ENCODE measurements around the gene DNAH17.

The DNAH17 gene

DNA sequence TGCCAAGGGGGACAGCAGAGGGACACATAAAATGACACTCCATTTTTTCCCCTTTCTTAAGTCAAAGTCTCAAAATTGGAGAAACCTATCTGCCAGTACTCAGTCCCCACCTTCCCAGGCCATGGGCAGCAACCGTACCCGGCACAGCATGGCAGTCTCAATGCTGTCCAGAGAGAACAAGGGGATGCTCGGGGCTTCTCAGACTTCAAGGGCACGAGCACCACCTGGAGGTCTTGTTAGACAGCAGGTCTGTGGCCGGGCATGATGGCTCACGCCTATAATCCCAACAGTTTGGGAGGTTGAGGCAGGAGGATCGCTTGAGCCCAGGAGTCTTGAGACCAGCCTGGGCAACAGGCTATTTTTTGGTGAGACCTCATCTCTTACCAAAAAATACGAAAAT, 3.2 kb downstream of the DNAH17 start:
- no peak for DNase-seq (ENCODE audit: low read depth in 2 of 2, low spot score in 1 of 2)

DNA sequence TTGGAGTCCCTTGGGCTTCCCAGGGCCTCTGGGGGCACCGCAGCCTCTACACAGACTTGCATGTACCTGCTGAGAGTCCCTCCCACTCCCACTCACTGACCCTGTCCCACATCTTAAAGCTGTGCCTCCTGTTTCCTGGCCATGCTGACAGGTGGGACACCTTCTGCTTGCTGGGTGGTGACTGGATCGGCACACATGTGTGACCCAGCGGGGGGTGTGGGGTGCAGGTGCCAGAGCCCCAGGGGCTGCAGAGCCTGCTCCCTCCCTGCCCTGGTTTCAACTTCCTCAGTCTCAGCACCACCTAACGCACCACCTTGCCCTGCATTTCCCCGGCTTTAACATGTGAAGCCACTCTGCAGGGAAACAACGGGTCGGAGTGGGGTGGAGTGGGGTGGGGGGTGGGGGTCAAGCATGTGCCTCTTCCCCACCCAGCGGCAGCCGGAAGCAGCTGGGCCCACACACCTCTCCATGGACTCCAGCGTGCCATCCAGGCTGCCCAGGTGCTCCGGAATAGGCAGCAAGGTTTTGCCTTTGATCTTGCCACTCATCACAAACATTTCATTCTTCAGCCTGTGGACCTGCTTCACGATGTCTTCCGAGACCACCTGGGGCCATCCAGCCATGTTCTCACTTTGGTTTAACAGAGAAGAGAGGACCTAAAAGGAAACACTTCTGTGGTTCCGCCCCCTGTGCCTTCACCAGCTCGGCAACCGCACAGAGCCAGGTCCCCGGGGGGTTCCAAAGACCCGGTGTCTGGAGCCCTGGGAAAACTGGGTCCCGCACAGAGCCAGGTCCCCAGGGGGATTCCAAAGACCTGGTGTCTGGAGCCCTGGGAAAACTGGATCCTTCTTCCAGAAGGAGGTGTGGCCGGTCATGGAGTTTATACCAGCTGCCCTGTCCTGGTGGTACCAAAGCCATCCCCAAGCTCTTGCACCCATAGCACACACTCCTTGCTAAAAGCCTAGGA, 4.7 kb downstream of the DNAH17 start:
- no peak for DNase-seq (ENCODE audit: low read depth in 2 of 2, low spot score in 1 of 2)

DNA sequence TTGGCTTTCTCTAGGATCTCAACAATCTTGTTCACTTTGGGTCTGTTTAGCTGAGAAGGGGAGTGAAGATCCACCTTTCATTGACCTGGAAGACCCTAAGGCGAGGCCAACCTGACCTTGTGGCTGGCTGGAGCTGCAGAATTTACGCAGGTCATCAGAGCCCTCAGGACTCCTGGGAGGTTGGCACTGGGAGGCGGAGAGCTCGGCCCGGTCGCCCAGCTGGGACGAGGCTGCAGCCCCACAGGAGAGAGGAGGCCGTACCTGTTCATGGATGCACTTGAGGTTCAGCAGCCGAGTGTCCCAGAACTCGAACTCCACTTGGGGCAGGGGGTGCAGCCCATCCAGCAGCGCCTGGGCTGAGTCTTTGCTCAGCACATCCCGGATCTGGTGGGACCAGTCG, 5.9 kb downstream of the DNAH17 start:
- no peak for DNase-seq (ENCODE audit: low read depth in 2 of 2, low spot score in 1 of 2)

DNA sequence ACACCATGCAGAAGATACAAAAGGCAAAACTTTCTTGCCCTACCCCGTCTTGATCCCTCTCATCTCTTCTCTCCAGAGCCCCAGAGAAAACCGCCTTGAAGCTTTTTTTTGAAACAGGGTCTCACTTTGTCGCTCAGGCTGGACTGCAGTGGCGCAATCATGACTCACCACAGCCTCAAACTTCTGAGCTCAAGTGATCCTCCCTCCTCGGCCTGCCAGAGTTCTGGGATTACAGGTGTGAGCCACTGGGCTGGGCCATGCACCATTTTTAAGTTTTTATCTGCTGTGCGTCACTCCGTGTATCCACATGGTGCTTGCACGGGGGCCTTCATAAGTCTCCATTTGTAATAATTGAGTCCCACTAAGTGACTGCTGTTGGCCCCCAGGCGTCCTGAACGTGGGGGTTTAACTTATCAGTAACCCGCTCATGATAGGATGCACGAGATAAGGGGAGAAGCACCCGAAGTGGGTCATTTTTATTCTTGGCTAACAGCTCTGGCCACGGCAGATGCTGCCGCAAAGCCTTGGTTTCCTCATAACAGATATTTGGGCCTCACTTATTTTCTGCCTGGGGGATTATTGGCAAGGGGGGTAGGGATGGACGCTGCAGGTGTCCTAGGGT, 8.6 kb downstream of the DNAH17 start:
- DNase-seq (ENCODE audit: low read depth in 2 of 2, low spot score in 1 of 2), result no peak

DNA sequence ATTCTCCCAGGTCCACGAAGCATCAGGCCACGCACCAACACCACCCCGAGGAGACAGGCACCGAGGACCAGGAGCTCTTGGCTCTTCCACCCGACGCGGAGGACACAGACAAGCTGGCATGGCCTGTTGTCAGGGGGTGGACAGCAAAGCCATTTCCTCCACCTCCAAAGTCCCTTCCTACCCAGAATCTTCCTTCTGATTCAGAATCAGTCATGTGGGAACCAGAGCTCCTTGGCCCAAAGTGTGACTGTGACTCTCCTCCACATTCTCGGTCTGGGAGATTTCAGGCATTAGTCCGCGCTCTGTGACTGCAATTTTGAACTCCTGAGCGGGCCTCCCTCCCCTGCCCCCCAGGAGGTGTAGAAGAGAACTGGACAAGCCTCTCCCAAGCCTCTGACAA, 9.2 kb downstream of the DNAH17 start:
- DNase-seq (ENCODE audit: low read depth in 2 of 2, low spot score in 1 of 2), result no peak

DNA sequence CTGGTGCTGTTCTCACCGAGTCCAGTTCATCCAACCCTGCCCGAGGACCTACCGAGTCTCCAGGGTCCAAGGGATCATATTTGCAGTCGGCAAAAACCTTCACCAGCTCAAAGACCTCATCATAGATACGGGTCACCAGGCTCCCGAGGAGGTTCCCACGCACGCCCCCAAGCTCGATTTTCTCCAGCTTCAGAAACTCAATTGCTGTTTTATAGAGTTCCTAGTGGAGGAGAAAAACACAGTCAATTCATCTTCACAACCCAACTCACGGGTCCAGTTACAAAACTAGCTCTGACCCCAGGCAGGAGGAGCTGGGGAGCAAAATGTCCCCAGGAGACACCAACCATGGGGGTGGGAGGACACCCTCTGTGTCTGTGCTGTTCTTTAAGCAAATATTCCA, 10.2 kb downstream of the DNAH17 start:
- no peak for DNase-seq (ENCODE audit: low read depth in 2 of 2, low spot score in 1 of 2)

DNA sequence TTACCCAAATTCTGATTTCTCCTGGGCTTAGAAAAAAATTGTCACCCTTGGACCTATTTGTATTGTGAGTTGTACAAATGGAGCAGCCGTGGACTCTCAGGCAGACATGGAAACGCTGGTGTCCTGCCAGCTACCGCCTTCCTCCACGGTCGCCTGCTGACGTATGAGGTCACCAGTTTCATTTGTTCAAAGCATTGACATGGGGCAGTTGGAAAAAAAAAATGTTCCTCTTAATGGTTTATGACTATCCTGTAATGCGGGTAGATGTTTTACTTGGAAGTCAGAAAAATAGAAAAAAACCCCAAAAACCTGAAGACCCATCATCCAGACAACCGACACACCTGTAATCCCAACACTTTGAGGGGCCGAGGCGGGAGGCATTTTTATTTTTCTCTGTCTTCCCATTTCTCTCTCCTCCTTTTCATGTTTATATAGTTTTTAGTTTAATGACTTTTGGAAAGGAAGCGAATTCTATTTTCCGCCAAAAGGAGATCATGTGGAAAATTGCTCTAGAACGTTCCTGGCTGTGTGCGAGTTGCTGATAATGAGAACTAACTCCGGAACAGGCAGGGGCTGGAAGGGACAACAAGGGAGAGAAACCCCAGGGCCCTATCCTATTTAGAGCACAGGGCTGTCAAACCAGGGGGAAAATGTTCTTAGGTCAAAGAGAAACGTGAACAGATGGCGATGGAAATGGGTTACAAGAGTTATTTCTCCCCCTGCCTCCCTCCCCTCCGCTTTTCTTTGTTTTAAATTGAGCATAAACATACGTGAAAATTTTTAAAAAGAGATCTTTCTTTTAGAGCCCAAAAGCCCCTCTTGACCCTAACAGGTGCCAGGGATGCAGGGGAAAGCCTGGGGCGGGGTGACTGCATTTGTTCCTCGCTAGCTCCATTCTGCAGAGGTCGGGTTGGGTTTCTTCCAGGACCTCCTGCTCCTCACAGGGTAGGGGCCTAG, 13.7 kb downstream of the DNAH17 start:
- DNase-seq (ENCODE audit: low read depth in 2 of 2, low spot score in 1 of 2), result no peak

DNA sequence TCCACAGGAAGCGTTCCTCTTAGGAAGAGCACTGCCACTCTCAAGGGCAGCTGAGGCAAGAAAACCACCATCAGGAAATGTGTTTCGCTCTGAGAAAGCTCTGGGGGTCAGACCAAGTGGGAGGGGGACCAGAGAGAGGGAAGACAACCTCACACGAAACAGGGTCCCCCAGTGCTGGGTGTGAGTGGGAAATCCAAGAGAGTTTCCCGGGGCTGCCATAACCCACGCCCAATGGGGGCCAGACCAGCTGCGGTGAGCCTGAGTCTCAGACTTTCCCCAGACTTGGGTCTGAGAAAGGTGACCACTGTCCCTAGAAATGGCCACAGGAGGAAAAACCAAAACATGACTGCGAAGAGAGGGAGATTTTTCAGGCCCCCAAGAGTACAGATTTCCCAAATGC, 14.5 kb downstream of the DNAH17 start:
- DNase-seq (ENCODE audit: low read depth in 2 of 2, low spot score in 1 of 2), result no peak

DNA sequence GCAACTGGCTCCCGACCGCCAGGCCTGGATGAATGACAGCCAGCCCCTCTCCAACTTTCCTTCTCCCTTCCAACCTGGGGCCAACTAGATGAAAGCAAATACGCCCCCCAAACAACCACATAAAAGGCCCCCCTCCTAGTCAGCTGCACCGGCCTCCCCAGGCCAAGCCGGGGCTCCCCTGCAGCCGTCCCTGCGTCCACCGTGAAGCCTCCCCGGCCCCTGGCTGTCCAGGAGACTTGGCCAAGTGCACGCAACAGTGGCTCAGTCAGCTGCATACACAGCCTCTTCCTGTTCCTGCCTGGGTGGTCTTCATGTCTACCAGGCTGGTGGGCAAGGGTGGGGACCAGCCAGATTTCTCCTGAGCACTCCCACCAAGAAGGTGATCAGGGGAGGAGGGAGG, 16.0 kb downstream of the DNAH17 start:
- no peak for DNase-seq (ENCODE audit: low read depth in 2 of 2, low spot score in 1 of 2)

DNA sequence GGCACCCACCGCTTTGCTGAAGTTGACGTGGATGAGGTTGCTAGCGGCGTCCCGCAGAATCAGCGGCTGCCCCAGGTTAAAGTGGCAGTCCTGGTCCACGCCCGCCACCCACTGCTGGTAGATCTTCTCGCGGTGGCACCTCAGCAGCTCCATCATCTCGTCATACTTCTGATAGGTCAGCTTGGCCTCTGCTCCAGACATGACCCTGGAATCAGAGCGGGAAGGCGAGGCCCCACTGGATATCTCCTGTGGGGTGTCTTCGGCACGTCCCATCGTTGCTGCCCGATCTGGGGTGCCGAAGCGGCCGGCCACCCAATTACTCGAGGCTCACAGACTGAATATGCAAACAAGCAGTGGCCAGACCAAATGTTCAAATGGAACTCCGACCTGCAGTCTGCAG, 16.5 kb downstream of the DNAH17 start:
- no peak for DNase-seq (ENCODE audit: low read depth in 2 of 2, low spot score in 1 of 2)

DNA sequence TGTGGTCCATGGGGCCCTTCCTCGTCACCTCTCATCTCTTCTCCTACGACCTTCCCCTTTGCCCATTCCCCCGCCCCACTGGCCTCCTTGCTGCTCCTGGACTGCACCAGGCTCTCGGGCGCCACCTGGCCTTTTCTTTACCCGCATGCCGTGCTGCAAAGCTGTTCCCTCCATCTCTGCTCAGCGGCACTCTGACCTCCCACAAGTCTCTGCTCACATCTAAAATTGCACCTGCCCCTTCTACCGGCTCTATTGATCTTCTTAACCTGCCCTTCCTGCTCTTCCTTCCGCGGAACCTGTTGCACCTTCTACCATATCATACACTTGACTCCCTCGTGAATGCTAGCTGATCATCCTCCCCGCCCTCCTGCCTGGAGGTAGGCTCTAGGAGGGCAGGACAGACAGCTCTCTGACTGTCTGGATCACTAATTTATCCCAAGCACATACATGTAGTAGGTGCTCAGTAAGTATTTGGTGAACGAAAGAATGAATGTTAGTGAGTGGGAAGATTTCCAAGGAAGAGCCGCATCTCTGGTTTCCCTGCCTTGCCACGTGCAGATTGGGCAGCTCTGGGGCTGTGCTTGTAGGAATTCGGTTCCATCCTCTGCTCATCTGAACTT, 17.3 kb downstream of the DNAH17 start:
- no peak for DNase-seq (ENCODE audit: low read depth in 2 of 2, low spot score in 1 of 2)

DNA sequence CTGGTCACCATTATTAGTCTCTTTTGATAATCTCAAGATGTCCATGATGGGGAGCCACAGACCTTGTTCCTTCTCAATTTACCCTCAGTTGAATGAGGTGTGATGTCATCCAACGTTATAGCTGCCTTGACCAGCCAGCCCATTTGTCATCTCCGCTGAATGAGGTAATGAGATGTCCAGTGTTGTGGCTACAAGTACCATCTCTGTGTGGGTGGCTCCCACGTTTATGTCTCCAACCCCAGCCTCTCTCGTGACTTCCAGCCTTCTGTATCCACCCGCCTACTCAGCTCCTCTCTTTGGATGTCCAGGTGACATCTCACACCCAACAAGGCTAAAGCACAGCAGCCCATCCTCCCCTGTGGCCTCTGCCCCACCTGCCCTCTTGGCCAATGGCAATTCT, 18.2 kb downstream of the DNAH17 start:
- no peak for DNase-seq (ENCODE audit: low read depth in 2 of 2, low spot score in 1 of 2)

DNA sequence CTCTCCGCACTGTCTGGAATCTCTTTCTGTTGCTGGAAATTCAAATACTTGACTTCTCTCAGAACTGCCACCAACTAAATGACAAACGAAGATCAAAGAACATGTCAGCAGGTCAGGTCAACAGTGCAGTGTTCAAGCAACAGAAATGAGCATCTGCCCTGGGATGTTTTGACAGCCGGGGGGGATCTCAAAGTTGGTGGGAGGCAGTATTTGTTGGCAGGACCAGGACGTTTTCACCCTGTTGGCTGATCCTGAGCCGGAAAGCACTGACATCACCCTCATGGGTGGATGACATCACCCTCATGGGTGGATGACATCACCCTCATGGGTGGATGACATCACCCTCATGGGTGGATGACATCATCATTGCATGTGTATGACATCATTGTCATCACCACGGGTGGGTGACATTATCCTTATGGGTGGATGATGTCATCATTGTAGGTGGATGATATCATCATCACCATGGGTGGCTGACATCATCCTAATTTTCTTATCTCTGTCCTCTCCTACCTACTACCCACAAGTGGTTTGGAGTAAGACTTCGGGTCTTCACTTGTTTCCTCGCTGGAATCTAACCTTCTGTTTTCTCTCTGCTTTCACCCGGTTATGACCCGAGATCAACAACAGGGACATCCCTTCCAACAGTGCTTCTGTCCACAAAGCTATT, 18.9 kb downstream of the DNAH17 start:
- no peak for DNase-seq (ENCODE audit: low read depth in 2 of 2, low spot score in 1 of 2)

DNA sequence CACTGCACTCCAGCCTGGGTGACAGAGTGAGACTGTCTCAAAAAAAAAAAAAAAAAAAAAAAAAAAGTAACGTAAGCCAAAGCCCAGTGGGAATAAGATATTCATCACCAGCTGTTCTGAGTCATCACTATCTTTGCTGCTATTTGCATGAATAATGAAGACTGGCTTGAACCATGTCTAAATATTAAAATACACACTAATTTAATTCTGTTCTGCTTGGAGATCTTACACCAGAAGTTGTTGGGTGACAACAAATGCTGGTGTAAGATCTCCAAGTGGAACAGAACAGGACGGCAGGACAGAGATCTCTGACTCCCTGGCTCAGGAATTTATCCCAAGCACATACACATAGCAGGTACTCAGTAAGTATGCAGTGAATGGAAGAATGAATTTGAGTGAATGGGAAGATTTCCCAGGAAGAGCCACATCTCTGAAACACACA, 19.6 kb downstream of the DNAH17 start:
- no peak for DNase-seq (ENCODE audit: low read depth in 2 of 2, low spot score in 1 of 2)

DNA sequence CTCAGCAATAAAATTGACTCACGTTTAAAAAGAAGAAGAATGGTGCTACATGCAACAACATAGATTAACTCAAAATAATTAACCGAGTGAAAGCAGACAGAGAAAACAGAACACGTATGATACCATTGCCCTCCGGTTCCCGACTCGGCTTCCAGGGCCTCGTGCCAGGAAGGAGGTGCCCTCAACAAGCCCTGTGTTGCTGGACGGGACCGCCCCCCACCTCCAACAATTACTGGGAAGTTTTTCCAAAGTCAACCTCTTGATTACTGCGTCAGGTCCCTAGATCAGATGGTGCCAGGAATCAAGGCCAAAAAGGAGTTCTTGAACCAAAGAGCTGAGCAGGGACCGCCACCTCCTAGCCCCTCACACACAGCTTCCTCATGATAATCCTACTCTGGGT, 20.4 kb downstream of the DNAH17 start:
- no peak for DNase-seq (ENCODE audit: low read depth in 2 of 2, low spot score in 1 of 2)

DNA sequence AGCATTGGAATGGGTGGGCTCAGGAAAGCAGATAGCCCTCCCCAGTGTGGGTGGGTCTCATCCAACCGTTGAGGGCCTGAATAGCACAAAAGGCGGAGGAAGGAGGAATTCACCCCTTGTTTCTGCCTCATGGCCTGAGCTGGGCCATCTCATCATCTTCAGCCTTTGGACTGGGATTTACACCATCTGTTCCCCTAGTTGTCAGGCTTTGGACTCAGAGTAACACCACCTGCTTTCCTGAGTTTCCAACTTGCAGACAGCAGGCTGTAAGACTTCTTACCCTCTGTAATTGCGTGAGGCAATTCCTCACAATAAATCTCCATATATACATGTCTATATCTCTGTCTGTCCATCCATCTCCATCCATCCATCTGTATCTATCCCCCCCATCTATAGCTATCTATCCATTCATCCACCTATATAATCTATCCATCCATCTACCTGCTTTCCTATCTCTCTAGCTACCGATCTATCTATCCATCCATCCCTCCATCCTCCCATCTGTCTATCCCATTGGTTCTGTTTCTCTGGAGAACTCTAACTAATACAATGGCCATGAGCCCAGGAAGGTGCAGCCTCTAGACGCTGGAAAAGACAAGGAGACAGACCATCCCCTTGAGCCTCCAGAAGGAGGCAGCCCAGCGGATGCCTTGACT, 21.3 kb downstream of the DNAH17 start:
- no peak for DNase-seq (ENCODE audit: low read depth in 2 of 2, low spot score in 1 of 2)

DNA sequence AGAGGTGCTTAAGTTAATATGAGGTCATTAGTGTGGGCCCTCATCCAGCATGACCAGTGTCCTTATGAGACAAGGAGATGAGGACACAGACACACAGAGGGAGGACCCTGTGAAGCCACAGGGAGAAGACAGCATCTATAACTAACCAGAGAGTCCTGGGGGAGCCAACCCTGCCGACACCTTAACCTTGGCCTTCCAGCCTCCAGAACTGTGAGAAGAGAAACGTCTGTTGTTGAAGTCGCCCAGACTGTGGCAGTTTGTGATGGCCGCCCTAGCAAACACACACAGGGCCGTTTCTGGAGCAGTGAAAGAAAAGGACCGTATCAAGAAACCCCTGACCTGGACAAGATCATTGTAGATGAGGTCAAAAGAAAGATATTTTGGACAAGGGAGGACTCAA, 26.7 kb downstream of the DNAH17 start:
- DNase-seq (ENCODE audit: low read depth in 2 of 2, low spot score in 1 of 2), result no peak

DNA sequence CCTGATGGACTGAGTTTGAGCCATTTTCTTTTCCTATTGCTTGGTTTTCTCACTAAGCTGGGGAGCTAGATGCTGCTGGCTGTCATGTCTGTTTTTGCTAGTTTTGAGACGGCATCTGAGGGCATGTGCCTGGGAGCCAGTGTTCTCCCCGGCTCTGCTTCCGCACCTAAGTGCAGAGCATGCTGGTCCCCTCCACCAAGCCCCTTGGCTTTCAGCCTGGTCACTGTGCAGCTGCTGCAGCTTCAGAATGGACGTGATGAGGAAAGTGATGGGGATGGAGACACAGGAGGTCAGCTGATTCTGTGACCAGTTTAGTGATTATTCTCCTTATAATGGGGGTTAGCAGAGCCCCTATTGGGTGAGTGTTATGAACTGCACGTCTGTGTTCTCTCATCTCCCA, 28.5 kb downstream of the DNAH17 start:
- no peak for DNase-seq (ENCODE audit: low read depth in 2 of 2, low spot score in 1 of 2)

DNA sequence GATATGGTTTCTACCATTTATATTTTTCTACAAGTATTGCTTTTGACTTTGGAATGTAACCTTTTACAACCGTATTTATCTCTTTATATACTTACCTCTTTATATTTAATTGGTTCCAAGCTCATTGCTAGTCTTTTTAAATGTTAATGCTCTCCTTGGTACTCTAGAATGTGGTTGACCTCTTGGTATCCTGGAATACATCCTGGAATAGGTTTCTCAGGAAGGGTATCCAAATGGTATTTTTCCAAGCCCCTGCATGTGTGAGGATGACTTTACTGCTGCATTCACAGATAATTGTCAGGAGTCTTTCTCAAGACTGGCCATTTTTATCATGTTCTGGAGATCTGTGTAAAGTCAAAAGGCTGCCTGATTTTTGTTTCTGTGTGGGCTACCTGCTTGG, 30.2 kb downstream of the DNAH17 start:
- DNase-seq (ENCODE audit: low read depth in 2 of 2, low spot score in 1 of 2), result no peak

DNA sequence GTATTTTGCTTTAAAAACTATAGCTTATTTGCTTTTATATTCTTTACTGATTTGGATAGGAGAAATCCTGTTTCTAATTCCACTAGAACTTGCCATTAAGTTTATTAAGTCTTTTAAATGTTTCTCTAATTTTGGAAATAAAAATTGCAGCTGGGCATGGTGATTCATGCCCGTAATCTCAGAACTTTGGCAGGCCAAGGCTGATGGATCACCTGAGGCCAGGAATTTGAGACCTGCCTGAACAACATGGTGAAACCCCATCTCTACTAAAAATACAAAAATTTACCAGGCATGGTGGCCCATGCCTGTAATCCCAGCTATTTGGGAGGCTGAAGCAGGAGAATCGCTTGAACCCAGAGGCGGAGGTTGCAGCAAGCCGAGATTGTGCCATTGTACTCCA, 30.7 kb downstream of the DNAH17 start:
- no peak for DNase-seq (ENCODE audit: low read depth in 2 of 2, low spot score in 1 of 2)

Data from stimulated activated CD8-positive, alpha-beta memory T cell treated with anti-CD3 and anti-CD28 coated beads, Interleukin-4, amount 100 ng/mL, for 1 hour (primary cell).